Naive thymus-derived CD4-positive, alpha-beta T cell (primary cell): ENCODE results near the gene ERBB3. TPM values are rescaled to one million over a fixed set of nuclear protein-coding genes. Genes with fewer than 3 reads are reported as not detected.

ENCODE experiments used
- ATAC-seq: fragments of 150-1000 bp; cut with Tn5 transposase; 2 replicates; pipeline ENCODE4 v1.10.0; 2021; ENCODE audit warnings: mild to moderate bottlenecking, moderate library complexity
- CTCF ChIA-PET: fragments of 350-600 bp; sonication (Branson Sonifier 250); formaldehyde crosslinking; loops from one replicate; lab custom pipeline; 2021; ENCODE audit warnings: antibody characterized with exemption; lab: Charles Lee
- POLR2A ChIA-PET: fragments of 350-600 bp; sonication (Branson Sonifier 250); formaldehyde crosslinking; loops from one replicate; lab custom pipeline; 2021; ENCODE audit warnings: antibody characterized with exemption, inconsistent platforms; lab: Charles Lee
- DNase-seq, 9 donors: peaks; one replicate each; pipeline versions ENCODE4 v3.0.0 to v3.0.0-alpha.2; 2020 to 2022; ENCODE audit warnings: mixed read lengths in 1 of 9
- H3K27ac ChIP-seq: one replicate; pipeline ENCODE4 v1.7.0; 2013; ENCODE audit warnings: mild to moderate bottlenecking, low read depth, low read length, moderate library complexity
- H3K27me3 ChIP-seq, 2 donors: one replicate each; pipeline ENCODE4 v1.7.0; 2013; ENCODE audit warnings: low read length in 2 of 2, mild to moderate bottlenecking in 2 of 2, moderate library complexity in 2 of 2; ENCODE audit not compliant: control insufficient read depth in 2 of 2, insufficient read depth in 2 of 2
- H3K36me3 ChIP-seq, 3 experiments: 1 replicate in 2 of 3; 2 replicates in 1 of 3; pipeline ENCODE4 v1.7.0; 2013; ENCODE audit warnings: low read length in 3 of 3, mild to moderate bottlenecking in 3 of 3, moderate library complexity in 1 of 3; ENCODE audit not compliant: insufficient read depth in 3 of 3, control insufficient read depth in 2 of 3
- H3K4me1 ChIP-seq, 2 donors: one replicate each; pipeline ENCODE4 v1.7.0; 2013; ENCODE audit warnings: low read length in 2 of 2, mild to moderate bottlenecking in 2 of 2, moderate library complexity in 1 of 2; ENCODE audit not compliant: control insufficient read depth in 2 of 2, insufficient read depth in 2 of 2
- H3K4me3 ChIP-seq: 2 replicates; pipeline ENCODE4 v1.7.0; 2013; ENCODE audit warnings: mild to moderate bottlenecking, low read length
- H3K9me3 ChIP-seq, 3 experiments: 1 replicate in 2 of 3; 2 replicates in 1 of 3; pipeline ENCODE4 v1.7.0; 2013; ENCODE audit warnings: low read length in 3 of 3; ENCODE audit not compliant: control insufficient read depth in 2 of 3
- H3K27ac Mint-ChIP-seq, 9 donors: one replicate each; pipeline ENCODE4 v1.8.0; 2020 to 2022; ENCODE audit warnings: mixed read lengths in 9 of 9, mild to moderate bottlenecking in 8 of 9, moderate library complexity in 5 of 9, inconsistent platforms in 2 of 9
- H3K27me3 Mint-ChIP-seq, 5 donors: one replicate each; pipeline ENCODE4 v1.8.0; 2021 to 2022; ENCODE audit warnings: mixed read lengths in 5 of 5, mild to moderate bottlenecking in 1 of 5
- H3K36me3 Mint-ChIP-seq, 5 donors: one replicate each; pipeline ENCODE4 v1.8.0; 2020 to 2022; ENCODE audit warnings: mixed read lengths in 5 of 5, mild to moderate bottlenecking in 3 of 5, inconsistent platforms in 1 of 5
- H3K4me1 Mint-ChIP-seq, 7 donors: one replicate each; pipeline ENCODE4 v1.8.0; 2020 to 2022; ENCODE audit warnings: mixed read lengths in 7 of 7, mild to moderate bottlenecking in 3 of 7, inconsistent platforms in 1 of 7
- H3K4me3 Mint-ChIP-seq, 10 donors: one replicate each; pipeline ENCODE4 v1.8.0; 2020 to 2022; ENCODE audit warnings: mild to moderate bottlenecking in 10 of 10, mixed read lengths in 10 of 10, moderate library complexity in 6 of 10, inconsistent platforms in 2 of 10
- H3K9me3 Mint-ChIP-seq, 11 donors: one replicate each; pipeline ENCODE4 v1.8.0; 2020 to 2022; ENCODE audit warnings: mixed read lengths in 11 of 11, mild to moderate bottlenecking in 4 of 11, inconsistent platforms in 1 of 11, moderate library complexity in 1 of 11
- intact Hi-C, 2 donors: fragments of 100-400 bp; cut with micrococcal nuclease; formaldehyde crosslinking; loops; one replicate each; pipeline ENCODE4 v1.15.1; 2023
- polyA plus RNA-seq, 2 donors: library from polyadenylated mRNA; unstranded; fragments of 300-500 nt; fragmentation: Illumina TruSeq; gene quantifications; one replicate each; pipeline ENCODE4 v1.2.3, GENCODE V29; 2021
- total RNA-seq, 6 experiments: library from RNA in 5 of 6; stranded (reverse) in 5 of 6; gene quantifications; 1 replicate in 5 of 6; 2 replicates in 1 of 6; pipeline ENCODE4 v1.2.3 and lab custom pipeline; 2021 to 2026

ERBB3 gene
- total and polyA plus RNA-seq, 7 experiments from 2014 or later: 0.22 to 6.4 (median 1.6) TPM

GRCh38 chr12:56152132-56152755 is 72.3 kb downstream of the ERBB3 start, which contains the start of gene MYL6B:
Gene MYL6B, plus strand, starts transcription at chr12:56152587. Its CDS starts 1,332 bp downstream, at chr12:56153919.
- peak within 1 kb of the TSS; percentile 80 to 96 (median 92) for H3K4me3 Mint-ChIP-seq
- POLR2A ChIA-PET: interaction anchor here (0.7 to 5.3 kb wide), 17 partner anchors 9 to 114 kb away, joined by 3 to 30 read pairs (median 7); partner anchors contain the start of genes ESYT1, PA2G4, RNF41 and RPL41

More at GRCh38 chr12:56152132-56152755, 72.3 kb downstream of the ERBB3 start, which contains the start of gene MYL6B:
- H3K27ac Mint-ChIP-seq: peak within 1 kb of the TSS; percentile 84 to 99 (median 97)
- Histone ChIP-seq H3K4me3 (peak within 1 kb of the TSS; percentile 86), H3K9me3 (no peaks in the 10 kb centered on the region), H3K27ac (peak within 1 kb of the TSS; percentile 80), H3K36me3 (peaks cover 0 to 4% (median 0%) of the 10 kb centered on the region in 3 experiments), H3K4me1 (peaks cover 19 to 23% of the 10 kb centered on the region in 2 donors), H3K27me3 (no peaks in the 10 kb centered on the region)
- intact Hi-C loops: loop anchor here (1.0 to 5.0 kb wide), 13 partner anchors 8 to 1695 kb away; partner anchors contain the start of genes ZC3H10 (in 2 of the 2), CS (in 1 of the 2), CTDSP2 (in 1 of the 2) and ESYT1 (in 1 of the 2)
- ATAC-seq (peak; percentile 98), DNase-seq (peak; percentile 79 to 94 (median 87))
- CTCF ChIA-PET: interaction anchor here (0.9 to 1.5 kb wide), 8 partner anchors 9 to 37 kb away, joined by 3 to 7 read pairs (median 4); partner anchors contain the start of genes ESYT1 and SMARCC2
- H3K36me3 Mint-ChIP-seq: peaks cover 0 to 16% (median 0%) of the 10 kb centered on the region in 5 donors
- H3K4me1 Mint-ChIP-seq: peaks cover 15 to 53% (median 36%) of the 10 kb centered on the region in 7 donors
- H3K27me3 Mint-ChIP-seq: no peaks in the 10 kb centered on the region
- H3K9me3 Mint-ChIP-seq: no peaks in the 10 kb centered on the region

Other genes with a start within 250 kb of the ERBB3 start
- under 1 TPM in 4 of 5 experiments, not detected in 1; 0.24 to 0.84 (median 0.54) TPM for gene MMP19, start 237.2 kb upstream of the ERBB3 start, total RNA-seq
- not detected for gene MMP19, start 237.2 kb upstream of the ERBB3 start, polyA plus RNA-seq
- gene PYM1, start 152.3 kb upstream of the ERBB3 start, total RNA-seq: 10 to 100 TPM; 18.5 to 46.9 (median 35.0) TPM
- gene PYM1, start 152.3 kb upstream of the ERBB3 start, polyA plus RNA-seq: 10 to 100 TPM; 62.1 to 70.7 TPM
- 1,000 to 10,000 TPM in 3 of 5 experiments, 100 to 1,000 TPM in 2; 705 to 1,507 (median 1,164) TPM for gene DGKA, start 149.0 kb upstream of the ERBB3 start, total RNA-seq
- gene DGKA, start 149.0 kb upstream of the ERBB3 start, polyA plus RNA-seq: 100 to 1,000 TPM; 259 to 557 TPM
- not detected for gene PMEL, start 114.1 kb upstream of the ERBB3 start, total RNA-seq
- gene PMEL, start 114.1 kb upstream of the ERBB3 start, polyA plus RNA-seq: under 1 TPM; 0.09 to 0.57 TPM
- 10 to 100 TPM; 19.0 to 77.2 (median 24.1) TPM for gene CDK2, start 113.3 kb upstream of the ERBB3 start, total RNA-seq
- 1 to 10 TPM; 7.0 to 9.6 TPM for gene CDK2, start 113.3 kb upstream of the ERBB3 start, polyA plus RNA-seq
- gene RAB5B, start 106.1 kb upstream of the ERBB3 start, total RNA-seq: 100 to 1,000 TPM in 1 of 5 experiments, 10 to 100 TPM in 4; 45.2 to 109 (median 62.7) TPM
- gene RAB5B, start 106.1 kb upstream of the ERBB3 start, polyA plus RNA-seq: 10 to 100 TPM; 69.6 to 86.7 TPM
- gene SUOX, start 82.9 kb upstream of the ERBB3 start, total RNA-seq: 10 to 100 TPM in 1 of 5 experiments, 1 to 10 TPM in 4; 1.9 to 10.4 (median 7.1) TPM
- gene SUOX, start 82.9 kb upstream of the ERBB3 start, polyA plus RNA-seq: under 1 TPM; 0.14 to 0.21 TPM
- gene IKZF4, start 59.1 kb upstream of the ERBB3 start, total RNA-seq: 10 to 100 TPM in 1 of 5 experiments, 1 to 10 TPM in 4; 3.6 to 37.8 (median 5.3) TPM
- gene IKZF4, start 59.1 kb upstream of the ERBB3 start, polyA plus RNA-seq: 1 to 10 TPM in 1 of 2 donors, under 1 TPM in 1; 0.54 to 2.0 TPM
- 10 to 100 TPM; 40.8 to 64.5 (median 46.4) TPM for gene RPS26, start 38.2 kb upstream of the ERBB3 start, total RNA-seq
- 100 to 1,000 TPM; 578 to 717 TPM for gene RPS26, start 38.2 kb upstream of the ERBB3 start, polyA plus RNA-seq
- gene PA2G4, start 24.4 kb downstream of the ERBB3 start, total RNA-seq: 100 to 1,000 TPM in 3 of 5 experiments, 10 to 100 TPM in 2; 61.7 to 254 (median 109) TPM
- gene PA2G4, start 24.4 kb downstream of the ERBB3 start, polyA plus RNA-seq: 100 to 1,000 TPM; 216 to 218 TPM
- 1,000 to 10,000 TPM; 3,787 to 6,048 (median 5,952) TPM for gene RPL41, start 36.5 kb downstream of the ERBB3 start, total RNA-seq
- over 10,000 TPM in 1 of 2 donors, 1,000 to 10,000 TPM in 1; 6,745 to 10,251 TPM for gene RPL41, start 36.5 kb downstream of the ERBB3 start, polyA plus RNA-seq
- gene ZC3H10, start 38.1 kb downstream of the ERBB3 start, total RNA-seq: 10 to 100 TPM in 3 of 5 experiments, 1 to 10 TPM in 2; 7.8 to 16.3 (median 13.3) TPM
- gene ZC3H10, start 38.1 kb downstream of the ERBB3 start, polyA plus RNA-seq: 1 to 10 TPM; 2.4 to 4.1 TPM
- gene ESYT1, start 48.1 kb downstream of the ERBB3 start, total RNA-seq: 100 to 1,000 TPM; 121 to 300 (median 221) TPM
- gene ESYT1, start 48.1 kb downstream of the ERBB3 start, polyA plus RNA-seq: 100 to 1,000 TPM; 282 to 353 TPM
- 10 to 100 TPM in 2 of 5 experiments, 1 to 10 TPM in 3; 3.7 to 60.3 (median 8.9) TPM for gene MYL6B, start 72.4 kb downstream of the ERBB3 start, total RNA-seq
- gene MYL6B, start 72.4 kb downstream of the ERBB3 start, polyA plus RNA-seq: 1 to 10 TPM; 5.6 to 6.7 TPM
- 1,000 to 10,000 TPM in 1 of 5 experiments, 100 to 1,000 TPM in 4; 428 to 1,509 (median 467) TPM for gene MYL6, start 78.2 kb downstream of the ERBB3 start, total RNA-seq
- gene MYL6, start 78.2 kb downstream of the ERBB3 start, polyA plus RNA-seq: 1,000 to 10,000 TPM; 1,845 to 2,144 TPM
- gene SMARCC2, start 109.3 kb downstream of the ERBB3 start, total RNA-seq: 100 to 1,000 TPM; 118 to 187 (median 149) TPM
- 10 to 100 TPM; 64.6 to 88.9 TPM for gene SMARCC2, start 109.3 kb downstream of the ERBB3 start, polyA plus RNA-seq
- 10 to 100 TPM; 31.4 to 44.9 (median 43.1) TPM for gene RNF41, start 141.8 kb downstream of the ERBB3 start, total RNA-seq
- gene RNF41, start 141.8 kb downstream of the ERBB3 start, polyA plus RNA-seq: 10 to 100 TPM; 29.4 to 45.8 TPM
- gene NABP2, start 144.2 kb downstream of the ERBB3 start, total RNA-seq: 10 to 100 TPM in 3 of 5 experiments, 1 to 10 TPM in 2; 9.2 to 61.2 (median 11.8) TPM
- 1 to 10 TPM; 1.0 to 1.6 TPM for gene NABP2, start 144.2 kb downstream of the ERBB3 start, polyA plus RNA-seq
- gene SLC39A5, start 149.9 kb downstream of the ERBB3 start, total RNA-seq: 1 to 10 TPM in 1 of 5 experiments, under 1 TPM in 2, not detected in 2; 0.43 to 1.2 (median 0.77) TPM
- gene SLC39A5, start 149.9 kb downstream of the ERBB3 start, polyA plus RNA-seq: not detected
- 10 to 100 TPM; 26.9 to 64.4 (median 40.7) TPM for gene ANKRD52, start 178.2 kb downstream of the ERBB3 start, total RNA-seq
- gene ANKRD52, start 178.2 kb downstream of the ERBB3 start, polyA plus RNA-seq: 1 to 10 TPM; 5.1 to 8.2 TPM
- 10 to 100 TPM; 22.5 to 39.4 (median 31.5) TPM for gene COQ10A, start 186.8 kb downstream of the ERBB3 start, total RNA-seq
- gene COQ10A, start 186.8 kb downstream of the ERBB3 start, polyA plus RNA-seq: 10 to 100 TPM in 1 of 2 donors, 1 to 10 TPM in 1; 9.7 to 11.5 TPM
- 100 to 1,000 TPM; 126 to 241 (median 167) TPM for gene CS, start 220.2 kb downstream of the ERBB3 start, total RNA-seq
- gene CS, start 220.2 kb downstream of the ERBB3 start, polyA plus RNA-seq: 10 to 100 TPM; 57.6 to 79.9 TPM
- gene CNPY2, start 235.8 kb downstream of the ERBB3 start, total RNA-seq: 100 to 1,000 TPM in 1 of 5 experiments, 10 to 100 TPM in 4; 48.4 to 134 (median 87.6) TPM
- gene CNPY2, start 235.8 kb downstream of the ERBB3 start, polyA plus RNA-seq: 100 to 1,000 TPM; 183 to 184 TPM